Upper lobe of right lung (tissue), 1 donor: ENCODE measurements around the gene GNAQ. TPM values are rescaled to one million over a fixed set of nuclear protein-coding genes. Genes with fewer than 3 reads are reported as not detected.

Experiments
- ATAC-seq: fragments of 200-7000 bp; cut with Tn5 transposase; one replicate; pipeline ENCODE4 v1.9.1; 2020; ENCODE audit warnings: mild to moderate bottlenecking, moderate library complexity
- DNase-seq: peaks from one replicate; pipeline ENCODE4 v3.0.0-alpha.2; 2020
- H3K27ac ChIP-seq: fragments of 200-600 bp; one replicate; pipeline ENCODE4 v1.8.0; 2022
- H3K27me3 ChIP-seq: fragments of 200-600 bp; one replicate; pipeline ENCODE4 v1.8.0; 2022; ENCODE audit warnings: mild to moderate bottlenecking
- H3K36me3 ChIP-seq: fragments of 200-600 bp; one replicate; pipeline ENCODE4 v1.8.0; 2022
- H3K4me1 ChIP-seq: fragments of 200-600 bp; one replicate; pipeline ENCODE4 v1.8.0; 2022
- H3K4me3 ChIP-seq: fragments of 200-600 bp; one replicate; pipeline ENCODE4 v1.8.0; 2022; ENCODE audit warnings: mild to moderate bottlenecking
- H3K9me3 ChIP-seq: fragments of 200-600 bp; one replicate; pipeline ENCODE4 v1.8.0; 2022
- CTCF ChIP-seq: fragments of 200-600 bp; IDR thresholded peaks from one replicate; pipeline ENCODE4 v1.8.0; 2022; ENCODE audit warnings: antibody characterized with exemption
- intact Hi-C: fragments of 100-400 bp; cut with DNase I; formaldehyde crosslinking; loops from one replicate; pipeline ENCODE4 v1.11.0; 2022
- total RNA-seq: library from RNA; stranded (reverse); fragmentation: NEBNext Ultra II Directional; extraction: Animal tissue kit (Norgen Biotek cat#: 25700); gene quantifications from one replicate; pipeline ENCODE4 v1.2.1, GENCODE V29; 2021
- donor health status: DM: no; HTN: yes; CAD: no; lungs with severe emphysema.

Gene GNAQ
- total RNA-seq, 1 donor from 2014 or later, result 132 TPM

- ATAC-seq (no peak), DNase-seq (no peak)
- peak overlapping the region; percentile 77 for H3K27ac ChIP-seq
- H3K27me3 ChIP-seq, result no peaks in the 10 kb centered on the region
- H3K4me3 ChIP-seq, result no peak overlapping the region
- intact Hi-C loops, result no loop called here
- no peaks in the 10 kb centered on the region for H3K36me3 ChIP-seq
- H3K4me1 ChIP-seq, result peaks cover 62% of the 10 kb centered on the region
- no peaks in the 10 kb centered on the region for H3K9me3 ChIP-seq
- TF ChIP-seq CTCF, result no peak
These were observed 84.0 kb downstream of the GNAQ start for GRCh38 chr9:77947651-77948050.

GRCh38 chr9:77946969-77947620 is 84.5 kb downstream of the GNAQ start:
- intact Hi-C loops, result no loop called here
- no peaks in the 10 kb centered on the region for H3K9me3 ChIP-seq
- TF ChIP-seq CTCF, result no peak
- peak overlapping the region; percentile 77 for H3K27ac ChIP-seq
- DNase-seq (no peak), ATAC-seq (peak; percentile 45)
- H3K4me3 ChIP-seq, result no peak overlapping the region
- peaks cover 64% of the 10 kb centered on the region for H3K4me1 ChIP-seq
- H3K27me3 ChIP-seq, result no peaks in the 10 kb centered on the region
- no peaks in the 10 kb centered on the region for H3K36me3 ChIP-seq

- Histone ChIP-seq H3K36me3 (no peaks in the 10 kb centered on the region), H3K4me1 (peaks cover 67% of the 10 kb centered on the region), H3K27me3 (no peaks in the 10 kb centered on the region), H3K27ac (peak overlapping the region; percentile 77), H3K4me3 (peak overlapping the region; percentile 20), H3K9me3 (no peaks in the 10 kb centered on the region)
- TF ChIP-seq CTCF, result no peak
- intact Hi-C loops, result no loop called here
- no peak for DNase-seq
- no peak for ATAC-seq
These were observed 85.3 kb downstream of the GNAQ start for GRCh38 chr9:77946296-77946695.

- ATAC-seq (peak; percentile 73), DNase-seq (no peak)
- Histone ChIP-seq H3K4me3 (no peak overlapping the region), H3K9me3 (no peaks in the 10 kb centered on the region), H3K27me3 (no peaks in the 10 kb centered on the region), H3K4me1 (peaks cover 67% of the 10 kb centered on the region), H3K27ac (peak overlapping the region; percentile 77), H3K36me3 (no peaks in the 10 kb centered on the region)
- TF ChIP-seq CTCF, result no peak
- intact Hi-C loops, result no loop called here
These were observed 85.8 kb downstream of the GNAQ start for GRCh38 chr9:77945798-77946197.

GRCh38 chr9:77944556-77945243 is 86.9 kb downstream of the GNAQ start:
- Histone ChIP-seq H3K27me3 (no peaks in the 10 kb centered on the region), H3K36me3 (no peaks in the 10 kb centered on the region), H3K27ac (peak overlapping the region; percentile 77), H3K9me3 (no peaks in the 10 kb centered on the region), H3K4me3 (peak overlapping the region; percentile 0), H3K4me1 (peaks cover 57% of the 10 kb centered on the region)
- peak; percentile 35 for TF ChIP-seq CTCF
- intact Hi-C loops, result no loop called here
- DNase-seq (peak; percentile 71), ATAC-seq (peak; percentile 85)
